GM23248 (cell line): Measurements from ENCODE around the gene KSR2.

Source experiments
- EZH2 ChIP-seq: fragments of 200-600 bp; sonication (generic); IDR thresholded peaks from 2 replicates; pipeline ENCODE4 v1.6.1; 2018; ENCODE audit warnings: antibody characterized with exemption, mild to moderate bottlenecking; ENCODE audit not compliant: insufficient read depth, poor library complexity, severe bottlenecking
- EZH2phosphoT487 ChIP-seq: fragments of 200-600 bp; sonication (generic); IDR thresholded peaks from 2 replicates; pipeline ENCODE4 v1.6.1; 2018; ENCODE audit warnings: antibody characterized with exemption, moderate library complexity, mild to moderate bottlenecking, low read depth; ENCODE audit not compliant: insufficient read depth

DNA sequence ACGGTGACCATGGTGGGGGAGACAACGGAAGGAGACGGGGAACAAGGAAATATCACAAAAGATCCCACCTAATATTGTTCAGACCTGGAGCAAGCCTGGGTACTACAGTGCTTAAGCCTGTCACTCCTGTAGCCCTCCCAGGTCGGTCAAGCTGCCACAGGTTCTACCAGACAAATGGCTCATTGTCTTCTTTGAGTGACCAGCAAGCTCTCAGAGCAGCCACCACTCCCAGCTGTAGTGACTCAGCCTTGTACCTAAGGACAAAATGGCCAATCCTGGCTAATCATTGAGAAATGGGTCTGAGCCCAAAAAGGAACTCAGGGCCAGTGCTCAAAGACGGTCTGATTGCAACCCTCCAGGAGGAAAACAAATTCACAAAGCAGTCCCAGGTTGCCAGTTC lies 368.9 kb downstream of the KSR2 start:
- TF ChIP-seq EZH2 (no peak), EZH2phosphoT487 (no peak)
